Activated CD4-positive, alpha-beta T cell treated with anti-CD3 and anti-CD28 coated beads, Interleukin-2, amount 10 ng/mL, durations not matched to agents 7 days and 5 days (primary cell): ENCODE measurements around the gene MIS18A. TPM values are rescaled to one million over a fixed set of nuclear protein-coding genes. Genes with fewer than 3 reads are reported as not detected.

ENCODE experiments used
- CTCF ChIA-PET: fragments of 350-600 bp; sonication (Branson Sonifier 250); formaldehyde crosslinking; loops from one replicate; lab custom pipeline; 2021; ENCODE audit warnings: antibody characterized with exemption; lab: Charles Lee
- POLR2A ChIA-PET: fragments of 350-600 bp; sonication (Branson Sonifier 250); formaldehyde crosslinking; loops from one replicate; lab custom pipeline; 2021; ENCODE audit warnings: antibody characterized with exemption; lab: Charles Lee
- DNase-seq: peaks from one replicate; pipeline ENCODE4 v3.0.0-alpha.2; 2020
- H3K27ac Mint-ChIP-seq: one replicate; pipeline ENCODE4 v1.8.0; 2021; ENCODE audit warnings: mild to moderate bottlenecking, moderate library complexity, mixed read lengths
- H3K27me3 Mint-ChIP-seq: one replicate; pipeline ENCODE4 v1.8.0; 2021; ENCODE audit warnings: mixed read lengths
- H3K36me3 Mint-ChIP-seq: one replicate; pipeline ENCODE4 v1.8.0; 2021; ENCODE audit warnings: low read depth, mixed read lengths
- H3K4me1 Mint-ChIP-seq: one replicate; pipeline ENCODE4 v1.8.0; 2021; ENCODE audit warnings: mixed read lengths
- H3K4me3 Mint-ChIP-seq: one replicate; pipeline ENCODE4 v1.8.0; 2021; ENCODE audit warnings: mild to moderate bottlenecking, moderate library complexity, mixed read lengths
- H3K9me3 Mint-ChIP-seq: one replicate; pipeline ENCODE4 v1.8.0; 2021; ENCODE audit warnings: mixed read lengths
- total RNA-seq, 2 experiments: library from RNA; stranded (reverse); gene quantifications; one replicate each; pipeline ENCODE4 v1.2.3, GENCODE V29; 2021

Gene MIS18A
- total RNA-seq, 2 experiments from 2014 or later = 18.6 to 19.6 TPM

DNA sequence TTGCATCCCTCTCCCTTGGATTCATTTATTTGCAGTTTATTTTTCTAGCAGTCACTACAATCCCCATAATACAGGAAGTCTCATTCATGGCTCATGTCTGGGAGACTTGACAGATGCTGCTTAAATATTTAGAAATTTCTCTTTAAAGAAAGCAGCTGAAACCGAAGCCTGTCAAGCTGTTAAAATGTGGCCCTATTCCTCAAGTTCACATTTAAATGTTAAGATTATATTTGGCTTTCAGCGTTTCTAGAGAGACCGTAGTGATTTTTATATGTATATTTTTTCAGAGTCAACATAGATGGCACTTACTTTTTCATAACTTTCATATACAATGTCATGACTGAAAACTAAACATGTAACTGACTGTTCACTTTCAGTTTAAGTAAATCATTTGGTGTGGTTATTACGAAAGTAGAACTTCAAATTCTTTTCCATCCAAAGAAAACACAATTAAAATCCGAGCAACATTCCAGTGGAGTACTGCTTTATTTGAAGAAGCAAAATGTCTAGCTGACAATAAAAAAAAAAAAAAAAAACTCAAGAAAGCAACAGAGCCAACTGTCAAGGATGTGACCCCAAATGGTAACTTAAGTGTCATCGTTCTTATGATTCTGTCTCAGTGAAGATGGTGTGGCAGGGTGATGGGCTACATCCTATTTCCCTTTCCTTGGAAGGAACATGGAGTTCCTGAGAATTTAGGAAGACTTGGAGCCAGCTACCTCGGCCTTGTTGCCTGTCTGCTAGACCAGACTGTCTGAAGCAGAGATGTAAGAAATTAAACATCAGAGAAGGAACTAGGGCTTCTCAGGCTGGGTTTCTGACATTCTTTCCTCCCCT lies 37.8 kb downstream of the MIS18A start:
- H3K27ac Mint-ChIP-seq = no peak overlapping the region
- no peak for DNase-seq
- no peaks in the 10 kb centered on the region for H3K9me3 Mint-ChIP-seq
- ChIA-PET CTCF (no interaction called here), POLR2A (no interaction called here)
- H3K4me3 Mint-ChIP-seq = peak overlapping the region; percentile 3
- peaks cover 4% of the 10 kb centered on the region for H3K27me3 Mint-ChIP-seq
- H3K4me1 Mint-ChIP-seq = peaks cover 10% of the 10 kb centered on the region
- H3K36me3 Mint-ChIP-seq = no peaks in the 10 kb centered on the region

DNA sequence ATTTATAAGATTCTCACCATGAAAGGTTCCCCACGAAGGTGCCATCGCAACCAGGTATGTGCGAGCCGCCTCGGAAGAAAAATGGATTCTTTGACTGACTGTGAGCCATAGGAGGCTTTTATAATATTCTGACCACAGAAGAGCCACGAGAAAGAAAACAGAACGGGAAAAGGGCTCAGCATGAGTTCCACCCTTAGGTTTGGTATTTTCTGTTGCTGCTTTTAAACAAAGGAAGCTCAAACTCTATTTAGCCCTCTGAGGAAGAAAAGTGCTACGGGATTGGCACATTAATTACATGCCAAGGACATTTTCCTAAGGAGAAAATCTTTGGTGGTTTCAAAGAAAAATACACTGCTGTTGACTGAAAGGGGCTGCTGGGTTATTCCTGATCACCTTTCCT lies 39.3 kb downstream of the MIS18A start:
- CTCF ChIA-PET = no interaction called here
- H3K9me3 Mint-ChIP-seq = no peaks in the 10 kb centered on the region

DNA sequence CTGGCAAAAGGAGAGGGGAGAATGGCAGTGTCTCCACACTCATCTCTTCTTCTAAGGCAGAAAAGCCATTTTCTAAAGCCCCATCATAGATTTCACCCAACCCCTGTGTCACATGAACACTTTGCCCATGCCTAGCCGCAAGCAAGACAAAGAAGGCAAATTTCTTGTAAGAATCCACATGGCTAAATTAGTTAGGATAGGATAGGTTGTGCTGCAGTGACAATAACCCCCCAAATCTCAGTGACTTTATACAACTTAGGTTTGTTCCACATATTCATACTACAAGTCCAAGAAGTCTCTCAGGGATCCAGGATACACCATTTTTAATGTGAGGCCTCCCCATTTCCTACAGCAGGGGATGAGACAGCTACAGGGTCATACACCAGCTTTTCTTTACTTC lies 40.8 kb downstream of the MIS18A start:
- CTCF ChIA-PET = no interaction called here
- no peak for DNase-seq
- Mint-ChIP-seq H3K36me3 (no peaks in the 10 kb centered on the region), H3K4me3 (no peak overlapping the region), H3K4me1 (peaks cover 10% of the 10 kb centered on the region), H3K27ac (no peak overlapping the region), H3K9me3 (no peaks in the 10 kb centered on the region), H3K27me3 (no peaks in the 10 kb centered on the region)
- POLR2A ChIA-PET = no interaction called here

More for the DNA sequence above, 39.3 kb downstream of the MIS18A start:
- Mint-ChIP-seq H3K36me3 (no peaks in the 10 kb centered on the region), H3K4me3 (no peak overlapping the region), H3K27me3 (no peaks in the 10 kb centered on the region), H3K27ac (no peak overlapping the region), H3K4me1 (peaks cover 10% of the 10 kb centered on the region)
- POLR2A ChIA-PET = no interaction called here
- no peak for DNase-seq

DNA sequence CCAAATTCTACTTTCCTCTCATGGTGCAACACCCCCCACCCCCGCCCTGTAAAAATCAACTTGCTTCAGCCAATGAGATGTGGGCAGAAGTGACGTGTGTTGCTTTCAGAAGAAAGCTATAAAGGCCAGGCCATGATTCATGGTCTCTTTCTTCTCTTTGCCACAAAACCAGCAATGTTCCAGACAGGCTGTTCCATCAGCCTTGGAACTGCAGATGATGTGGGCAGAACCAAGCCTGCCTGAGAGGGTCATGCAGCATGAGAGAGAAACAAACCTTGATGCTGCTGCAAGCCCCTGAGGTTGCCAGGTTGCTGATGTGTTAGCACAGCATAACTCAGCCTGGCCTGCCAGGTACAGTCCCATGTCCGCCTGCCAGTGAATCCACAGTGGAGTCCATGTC lies 41.8 kb downstream of the MIS18A start:
- H3K36me3 Mint-ChIP-seq = no peaks in the 10 kb centered on the region
- H3K4me3 Mint-ChIP-seq = no peak overlapping the region
- no peak for DNase-seq
- H3K27me3 Mint-ChIP-seq = no peaks in the 10 kb centered on the region
- no peaks in the 10 kb centered on the region for H3K9me3 Mint-ChIP-seq
- peaks cover 10% of the 10 kb centered on the region for H3K4me1 Mint-ChIP-seq
- POLR2A ChIA-PET = no interaction called here
- CTCF ChIA-PET = no interaction called here
- H3K27ac Mint-ChIP-seq = no peak overlapping the region

DNA sequence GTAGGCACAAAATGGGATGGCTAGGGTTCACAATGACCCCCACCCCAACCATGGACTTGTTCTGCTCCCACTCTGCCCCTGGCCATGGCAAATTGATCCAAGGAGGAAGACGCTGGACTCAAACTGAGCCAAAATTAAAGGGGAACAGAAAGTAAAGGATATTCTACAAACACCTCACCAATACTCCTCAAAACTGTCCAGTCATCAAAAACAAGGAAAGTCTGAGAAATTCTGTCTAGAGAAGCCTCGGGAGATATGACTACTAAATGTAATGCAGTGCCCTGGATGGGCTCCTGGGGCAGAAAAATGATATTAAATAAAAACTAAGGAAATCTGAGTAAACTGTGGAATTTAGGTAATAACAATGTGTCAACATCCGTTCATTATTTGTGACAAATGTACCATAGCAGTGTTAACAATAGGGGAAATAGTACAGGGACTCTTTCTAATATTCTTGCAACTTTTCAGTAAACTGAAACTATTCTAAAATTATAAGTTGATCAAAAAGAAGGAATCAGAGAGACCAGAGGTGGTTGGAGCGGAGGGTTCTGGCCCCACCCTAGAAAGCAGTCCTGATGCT lies 45.0 kb downstream of the MIS18A start:
- no peak overlapping the region for H3K4me3 Mint-ChIP-seq
- no peak overlapping the region for H3K27ac Mint-ChIP-seq
- no peaks in the 10 kb centered on the region for H3K27me3 Mint-ChIP-seq
- CTCF ChIA-PET = no interaction called here
- no peaks in the 10 kb centered on the region for H3K9me3 Mint-ChIP-seq
- POLR2A ChIA-PET = interaction anchor here (0.6 kb wide), 1 partner anchor 45 kb away, joined by 7 read pairs; the partner anchor contains the start of gene MIS18A
- H3K4me1 Mint-ChIP-seq = no peaks in the 10 kb centered on the region
- no peaks in the 10 kb centered on the region for H3K36me3 Mint-ChIP-seq
- no peak for DNase-seq

DNA sequence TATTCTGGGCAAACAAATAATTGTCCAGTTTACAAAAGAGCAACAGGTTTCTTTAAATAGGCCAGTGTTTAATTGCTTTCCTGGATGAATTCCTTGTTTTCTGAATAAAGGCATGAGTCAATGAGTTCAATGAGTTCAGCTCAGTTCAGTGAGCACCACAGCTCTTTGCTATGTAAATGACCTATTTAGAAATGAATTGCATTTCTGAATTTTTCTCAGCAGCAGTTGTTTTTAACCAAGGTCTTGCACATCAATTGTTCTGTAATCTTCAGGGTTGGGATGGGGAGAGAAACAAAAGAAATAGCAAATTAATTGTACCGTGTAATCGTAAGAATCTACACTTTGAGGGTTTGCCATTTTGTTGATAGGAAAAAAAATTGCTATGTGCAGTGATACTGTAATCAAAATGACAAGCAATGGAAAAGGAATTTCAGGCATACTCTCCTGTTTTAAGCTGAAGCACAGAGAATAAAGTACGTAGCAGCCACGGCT lies 45.7 kb downstream of the MIS18A start:
- Mint-ChIP-seq H3K4me3 (no peak overlapping the region), H3K9me3 (no peaks in the 10 kb centered on the region), H3K36me3 (no peaks in the 10 kb centered on the region), H3K27me3 (no peaks in the 10 kb centered on the region), H3K4me1 (no peaks in the 10 kb centered on the region), H3K27ac (no peak overlapping the region)
- POLR2A ChIA-PET = no interaction called here
- DNase-seq = no peak
- CTCF ChIA-PET = no interaction called here

DNA sequence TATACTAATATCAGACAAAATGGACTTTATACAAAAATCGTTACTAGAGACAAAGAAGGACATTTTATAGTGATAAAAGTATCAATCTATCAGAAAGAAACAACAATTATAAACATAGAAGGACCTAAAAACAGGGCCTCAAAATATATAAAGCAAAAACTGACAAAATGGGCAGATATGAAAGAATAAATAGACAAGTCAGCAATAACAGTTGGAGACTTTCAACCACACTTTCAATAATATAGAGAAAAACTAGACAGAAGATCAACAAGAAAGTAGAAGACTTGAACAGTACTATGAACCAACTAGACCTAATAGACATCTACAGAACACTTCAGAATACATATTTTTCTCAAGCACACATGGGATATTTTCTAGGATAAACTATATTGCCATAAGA lies 52.4 kb downstream of the MIS18A start:
- CTCF ChIA-PET = no interaction called here
- DNase-seq = no peak
- POLR2A ChIA-PET = no interaction called here
- H3K27me3 Mint-ChIP-seq = peaks cover 2% of the 10 kb centered on the region
- H3K36me3 Mint-ChIP-seq = no peaks in the 10 kb centered on the region
- H3K4me1 Mint-ChIP-seq = no peaks in the 10 kb centered on the region
- H3K9me3 Mint-ChIP-seq = peaks cover 12% of the 10 kb centered on the region
- no peak overlapping the region for H3K27ac Mint-ChIP-seq
- no peak overlapping the region for H3K4me3 Mint-ChIP-seq

Other genes starting within 250 kb of the MIS18A start
- not detected for gene MRAP, start 19.8 kb upstream of the MIS18A start, total RNA-seq
- gene URB1, start 114.0 kb upstream of the MIS18A start, total RNA-seq = 10 to 100 TPM; 16.3 to 16.9 TPM
- 1 to 10 TPM; 4.8 to 5.4 TPM for gene EVA1C, start 133.7 kb upstream of the MIS18A start, total RNA-seq